KMS-11 (cell line): Measurements from ENCODE around the gene CHST10.

Source experiments
- H2AFZ ChIP-seq: fragments of 200-600 bp; sonication (generic); 2 replicates; pipeline ENCODE4 v1.6.1; 2016; ENCODE audit warnings: antibody characterized with exemption, mixed run types, low read depth
- H3K27ac ChIP-seq: fragments of 200-600 bp; sonication (generic); 2 replicates; pipeline ENCODE4 v1.6.1; 2016; ENCODE audit warnings: mild to moderate bottlenecking, mixed run types
- H3K27me3 ChIP-seq: fragments of 200-600 bp; sonication (generic); 2 replicates; pipeline ENCODE4 v1.6.1; 2017; ENCODE audit warnings: mild to moderate bottlenecking, low read depth, mixed run types, moderate library complexity; ENCODE audit not compliant: insufficient read depth
- H3K36me3 ChIP-seq: fragments of 200-600 bp; sonication (generic); 2 replicates; pipeline ENCODE4 v1.6.1; 2017; ENCODE audit warnings: mild to moderate bottlenecking, mixed run types; ENCODE audit not compliant: insufficient read depth
- H3K4me1 ChIP-seq: fragments of 200-600 bp; sonication (generic); 2 replicates; pipeline ENCODE4 v1.6.1; 2016; ENCODE audit warnings: mild to moderate bottlenecking, low read depth, mixed run types; ENCODE audit not compliant: poor library complexity, severe bottlenecking
- H3K4me2 ChIP-seq: fragments of 200-600 bp; sonication (generic); 2 replicates; pipeline ENCODE4 v1.7.0; 2016; ENCODE audit warnings: mild to moderate bottlenecking, mixed run types
- H3K4me3 ChIP-seq: fragments of 200-600 bp; sonication (generic); IDR thresholded peaks from 2 replicates; pipeline ENCODE4 v1.6.1; 2017; ENCODE audit warnings: low read depth, low read length, mixed read lengths; ENCODE audit not compliant: insufficient read depth
- H3K79me2 ChIP-seq: fragments of 200-600 bp; sonication (generic); 2 replicates; pipeline ENCODE4 v1.6.1; 2016; ENCODE audit warnings: low read depth, mixed run types; ENCODE audit not compliant: insufficient read depth
- H3K9ac ChIP-seq: fragments of 200-600 bp; sonication (generic); 2 replicates; pipeline ENCODE4 v1.6.1; 2016; ENCODE audit warnings: mild to moderate bottlenecking, mixed run types
- H4K20me1 ChIP-seq: fragments of 200-600 bp; sonication (generic); 2 replicates; pipeline ENCODE4 v1.6.1; 2016; ENCODE audit warnings: mild to moderate bottlenecking, mixed run types; ENCODE audit not compliant: insufficient read depth
- TF ChIP-seq, protein P1 (sequence below): fragments of 200-600 bp; sonication (generic); conservative IDR thresholded peaks from 2 replicates; pipeline ENCODE4 v1.6.1; 2017; ENCODE audit warnings: low read depth, mild to moderate bottlenecking, antibody characterized with exemption, low read length, moderate library complexity, mixed read lengths

Gene CHST10

DNA sequence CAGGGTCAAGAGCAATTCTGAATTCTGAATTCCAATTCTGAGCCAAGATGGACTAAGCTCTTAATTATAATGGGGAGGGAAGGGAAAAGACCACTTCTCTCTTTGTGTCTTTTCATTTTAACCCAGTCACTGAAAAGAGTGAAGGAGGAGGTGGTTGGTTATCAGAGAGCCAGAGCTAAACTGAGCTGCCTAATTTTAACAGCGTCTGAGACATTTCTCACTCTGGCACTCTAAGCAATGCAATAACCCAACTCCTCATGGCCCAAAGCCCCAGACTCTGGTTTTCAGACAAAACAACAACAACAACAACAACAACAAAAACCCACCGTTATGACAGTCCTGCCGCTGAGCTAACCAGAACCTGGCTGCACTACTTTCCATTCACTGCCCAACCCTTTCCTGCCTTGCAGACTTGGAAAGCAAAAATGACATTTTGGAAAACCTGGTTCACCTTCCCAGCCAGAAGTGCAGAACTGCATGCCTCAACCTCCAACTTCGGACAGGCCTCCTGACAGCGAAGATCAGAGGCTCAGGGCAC is 1.0 kb downstream of the CHST10 start:
- H3K4me3 ChIP-seq: peak overlapping the region; percentile 71
- peak overlapping the region; percentile 53 for H3K4me2 ChIP-seq
- H3K27me3 ChIP-seq: no peaks in the 10 kb centered on the region
- H3K4me1 ChIP-seq: peaks cover 15% of the 10 kb centered on the region
- H2AFZ ChIP-seq: peak overlapping the region; percentile 92
- H4K20me1 ChIP-seq: no peaks in the 10 kb centered on the region
- peak overlapping the region; percentile 79 for H3K9ac ChIP-seq
- H3K36me3 ChIP-seq: no peaks in the 10 kb centered on the region
- TF ChIP-seq, protein P1, sequence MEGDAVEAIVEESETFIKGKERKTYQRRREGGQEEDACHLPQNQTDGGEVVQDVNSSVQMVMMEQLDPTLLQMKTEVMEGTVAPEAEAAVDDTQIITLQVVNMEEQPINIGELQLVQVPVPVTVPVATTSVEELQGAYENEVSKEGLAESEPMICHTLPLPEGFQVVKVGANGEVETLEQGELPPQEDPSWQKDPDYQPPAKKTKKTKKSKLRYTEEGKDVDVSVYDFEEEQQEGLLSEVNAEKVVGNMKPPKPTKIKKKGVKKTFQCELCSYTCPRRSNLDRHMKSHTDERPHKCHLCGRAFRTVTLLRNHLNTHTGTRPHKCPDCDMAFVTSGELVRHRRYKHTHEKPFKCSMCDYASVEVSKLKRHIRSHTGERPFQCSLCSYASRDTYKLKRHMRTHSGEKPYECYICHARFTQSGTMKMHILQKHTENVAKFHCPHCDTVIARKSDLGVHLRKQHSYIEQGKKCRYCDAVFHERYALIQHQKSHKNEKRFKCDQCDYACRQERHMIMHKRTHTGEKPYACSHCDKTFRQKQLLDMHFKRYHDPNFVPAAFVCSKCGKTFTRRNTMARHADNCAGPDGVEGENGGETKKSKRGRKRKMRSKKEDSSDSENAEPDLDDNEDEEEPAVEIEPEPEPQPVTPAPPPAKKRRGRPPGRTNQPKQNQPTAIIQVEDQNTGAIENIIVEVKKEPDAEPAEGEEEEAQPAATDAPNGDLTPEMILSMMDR: no peak
- no peak overlapping the region for H3K27ac ChIP-seq
- peaks cover 11% of the 10 kb centered on the region; the same call in 1 of the 2 replicates for H3K79me2 ChIP-seq

DNA sequence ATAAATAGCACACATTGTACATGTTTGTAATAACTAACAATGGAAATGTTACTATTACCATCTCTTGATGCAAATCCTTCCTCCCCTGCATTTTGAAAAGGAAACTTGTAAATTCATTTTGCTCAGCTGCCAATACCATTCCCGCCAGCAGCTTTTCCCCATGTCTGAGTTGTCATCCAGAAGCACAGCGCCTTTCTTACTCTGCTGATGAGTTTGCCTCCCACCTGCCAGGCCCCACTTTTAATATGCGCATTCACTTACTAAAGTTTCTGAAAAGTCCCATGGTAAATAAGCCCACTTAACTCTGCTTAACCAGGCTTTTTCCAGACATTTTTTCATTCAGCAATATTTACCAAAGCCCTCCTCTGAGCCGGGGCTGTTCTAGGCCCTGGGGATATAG is 3.9 kb downstream of the CHST10 start:
- peaks cover 11% of the 10 kb centered on the region; the same call in 1 of the 2 replicates for H3K79me2 ChIP-seq
- TF ChIP-seq, protein P1: no peak

DNA sequence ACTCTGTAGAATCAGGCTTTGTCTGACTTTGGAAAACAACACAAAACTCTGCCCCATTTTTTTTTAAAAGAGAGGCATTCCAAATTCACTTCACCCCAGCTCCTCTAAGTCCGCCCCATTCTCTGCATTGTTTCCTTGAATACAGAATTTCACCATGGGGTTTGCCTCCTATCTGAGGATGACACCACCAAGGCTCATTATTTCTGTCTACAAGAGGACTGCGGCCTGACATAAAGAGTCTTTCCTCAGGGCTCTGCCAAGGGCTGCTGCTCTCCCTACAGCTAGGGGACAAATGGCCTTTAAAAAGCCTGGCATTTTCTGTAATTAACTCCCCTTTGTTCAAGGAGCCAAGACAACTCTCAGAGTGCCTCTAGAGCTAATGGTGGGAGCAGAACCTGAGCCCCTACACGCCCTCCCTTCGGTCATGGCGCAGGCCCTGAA is 4.6 kb downstream of the CHST10 start:
- Histone ChIP-seq H3K4me3 (no peak overlapping the region), H3K27ac (no peak overlapping the region), H2AFZ (no peak overlapping the region), H3K4me1 (peaks cover 10% of the 10 kb centered on the region), H4K20me1 (no peaks in the 10 kb centered on the region), H3K9ac (no peak overlapping the region), H3K79me2 (peaks cover 11% of the 10 kb centered on the region; the same call in 1 of the 2 replicates), H3K27me3 (no peaks in the 10 kb centered on the region), H3K36me3 (no peaks in the 10 kb centered on the region), H3K4me2 (no peak overlapping the region)
- TF ChIP-seq, protein P1: no peak

More for the DNA sequence above, 3.9 kb downstream of the CHST10 start:
- Histone ChIP-seq H2AFZ (no peak overlapping the region), H3K4me2 (no peak overlapping the region), H3K36me3 (no peaks in the 10 kb centered on the region), H3K9ac (no peak overlapping the region), H3K27ac (no peak overlapping the region), H4K20me1 (no peaks in the 10 kb centered on the region), H3K4me3 (no peak overlapping the region), H3K4me1 (peaks cover 15% of the 10 kb centered on the region), H3K27me3 (no peaks in the 10 kb centered on the region)

DNA sequence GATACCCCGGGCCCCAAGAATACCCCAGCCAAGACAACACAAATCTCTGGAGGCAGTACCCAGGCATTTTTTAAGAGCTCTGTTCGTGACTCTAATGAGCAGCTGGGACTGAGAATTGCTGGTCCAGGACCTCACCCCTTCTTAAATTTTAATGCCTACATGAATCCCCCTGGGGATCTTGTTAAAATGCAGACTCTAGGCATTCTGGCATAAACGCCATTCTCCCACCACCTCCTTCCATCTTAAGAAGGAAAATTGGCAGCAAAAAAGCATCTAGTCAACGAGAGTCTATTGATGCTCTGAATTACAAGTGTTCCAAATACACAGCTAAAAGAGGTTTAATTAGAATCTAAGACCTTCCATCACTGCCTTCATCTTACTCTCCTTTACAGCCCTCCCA is 5.0 kb downstream of the CHST10 start:
- Histone ChIP-seq H3K36me3 (no peaks in the 10 kb centered on the region), H3K79me2 (peaks cover 11% of the 10 kb centered on the region; the same call in 1 of the 2 replicates), H3K4me3 (no peak overlapping the region), H3K27me3 (no peaks in the 10 kb centered on the region), H4K20me1 (no peaks in the 10 kb centered on the region), H3K4me2 (no peak overlapping the region), H3K9ac (no peak overlapping the region), H3K27ac (no peak overlapping the region), H2AFZ (no peak overlapping the region), H3K4me1 (peaks cover 7% of the 10 kb centered on the region)
- TF ChIP-seq, protein P1: no peak
